HuH-7.5 (cell line): Measurements from ENCODE around the gene TANGO2.

Experiments used
- DNase-seq: peaks from one replicate; pipeline ENCODE4 v3.0.0; 2011; ENCODE audit warnings: low spot score

The TANGO2 gene

GRCh38 chr22:20027966-20028854 lies 7.3 kb downstream of the TANGO2 start:
- no peak for DNase-seq

- no peak for DNase-seq
Observed at GRCh38 chr22:20028855-20029549, 8.1 kb downstream of the TANGO2 start.

- DNase-seq: no peak
Observed at GRCh38 chr22:20029550-20030225, 8.8 kb downstream of the TANGO2 start.

- DNase-seq: no peak
Observed at GRCh38 chr22:20031732-20032406, 11.0 kb downstream of the TANGO2 start.

GRCh38 chr22:20032407-20032991 lies 11.6 kb downstream of the TANGO2 start:
- no peak for DNase-seq

- no peak for DNase-seq
Observed at GRCh38 chr22:20033045-20033706, 12.3 kb downstream of the TANGO2 start.

GRCh38 chr22:20034143-20034542 lies 13.2 kb downstream of the TANGO2 start:
- DNase-seq: no peak

GRCh38 chr22:20035375-20036083 lies 14.6 kb downstream of the TANGO2 start:
- DNase-seq: no peak

GRCh38 chr22:20036084-20036482 lies 15.2 kb downstream of the TANGO2 start:
- no peak for DNase-seq

GRCh38 chr22:20036535-20037392 lies 15.9 kb downstream of the TANGO2 start:
- no peak for DNase-seq

GRCh38 chr22:20037419-20037818 lies 16.5 kb downstream of the TANGO2 start:
- DNase-seq: no peak

GRCh38 chr22:20038574-20038973 lies 17.7 kb downstream of the TANGO2 start:
- DNase-seq: no peak

GRCh38 chr22:20039683-20040325 lies 18.9 kb downstream of the TANGO2 start:
- no peak for DNase-seq

GRCh38 chr22:20040327-20041200 lies 19.7 kb downstream of the TANGO2 start:
- no peak for DNase-seq

GRCh38 chr22:20043057-20043996 lies 22.4 kb downstream of the TANGO2 start:
- no peak for DNase-seq

- no peak for DNase-seq
Observed at GRCh38 chr22:20043997-20044342, 23.1 kb downstream of the TANGO2 start.
